Activated naive CD8-positive, alpha-beta T cell (primary cell): ENCODE results near the gene REEP2.

Source experiments
- H3K27ac Mint-ChIP-seq: one replicate; pipeline ENCODE4 v1.8.0; 2021; ENCODE audit warnings: mixed read lengths
- H3K27me3 Mint-ChIP-seq: one replicate; pipeline ENCODE4 v1.8.0; 2021; ENCODE audit warnings: mixed read lengths
- H3K36me3 Mint-ChIP-seq: one replicate; pipeline ENCODE4 v1.8.0; 2021; ENCODE audit warnings: mixed read lengths
- H3K4me1 Mint-ChIP-seq: one replicate; pipeline ENCODE4 v1.8.0; 2021; ENCODE audit warnings: low read depth, mixed read lengths
- H3K4me3 Mint-ChIP-seq: one replicate; pipeline ENCODE4 v1.8.0; 2021; ENCODE audit warnings: mild to moderate bottlenecking, mixed read lengths
- H3K9me3 Mint-ChIP-seq: one replicate; pipeline ENCODE4 v1.8.0; 2021; ENCODE audit warnings: low read depth, mixed read lengths

The REEP2 gene

GRCh38 chr5:138444078-138444773 is 5.4 kb downstream of the REEP2 start:
- Mint-ChIP-seq H3K4me1 (peaks cover 8% of the 10 kb centered on the region), H3K4me3 (no peak overlapping the region), H3K9me3 (no peaks in the 10 kb centered on the region), H3K36me3 (no peaks in the 10 kb centered on the region), H3K27me3 (no peaks in the 10 kb centered on the region), H3K27ac (no peak overlapping the region)

GRCh38 chr5:138444774-138445546 is 6.1 kb downstream of the REEP2 start:
- Mint-ChIP-seq H3K4me3 (no peak overlapping the region), H3K9me3 (no peaks in the 10 kb centered on the region), H3K27ac (no peak overlapping the region), H3K4me1 (peaks cover 6% of the 10 kb centered on the region), H3K27me3 (no peaks in the 10 kb centered on the region), H3K36me3 (no peaks in the 10 kb centered on the region)

- no peak overlapping the region for H3K4me3 Mint-ChIP-seq
- no peaks in the 10 kb centered on the region for H3K36me3 Mint-ChIP-seq
- no peak overlapping the region for H3K27ac Mint-ChIP-seq
- peaks cover 7% of the 10 kb centered on the region for H3K4me1 Mint-ChIP-seq
- H3K9me3 Mint-ChIP-seq, result no peaks in the 10 kb centered on the region
- no peaks in the 10 kb centered on the region for H3K27me3 Mint-ChIP-seq
Observed at GRCh38 chr5:138445547-138446271, 6.9 kb downstream of the REEP2 start.

GRCh38 chr5:138448070-138448469 is 9.2 kb downstream of the REEP2 start:
- H3K27ac Mint-ChIP-seq, result peak overlapping the region; percentile 10
- H3K9me3 Mint-ChIP-seq, result no peaks in the 10 kb centered on the region
- H3K27me3 Mint-ChIP-seq, result no peaks in the 10 kb centered on the region
- no peaks in the 10 kb centered on the region for H3K36me3 Mint-ChIP-seq
- peaks cover 10% of the 10 kb centered on the region for H3K4me1 Mint-ChIP-seq
- H3K4me3 Mint-ChIP-seq, result no peak overlapping the region

GRCh38 chr5:138448481-138449398 is 9.9 kb downstream of the REEP2 start:
- no peaks in the 10 kb centered on the region for H3K36me3 Mint-ChIP-seq
- no peak overlapping the region for H3K27ac Mint-ChIP-seq
- peaks cover 10% of the 10 kb centered on the region for H3K4me1 Mint-ChIP-seq
- no peaks in the 10 kb centered on the region for H3K9me3 Mint-ChIP-seq
- no peak overlapping the region for H3K4me3 Mint-ChIP-seq
- H3K27me3 Mint-ChIP-seq, result no peaks in the 10 kb centered on the region

- Mint-ChIP-seq H3K27ac (no peak overlapping the region), H3K9me3 (no peaks in the 10 kb centered on the region), H3K4me1 (peaks cover 10% of the 10 kb centered on the region), H3K4me3 (peak overlapping the region; percentile 17), H3K36me3 (no peaks in the 10 kb centered on the region), H3K27me3 (no peaks in the 10 kb centered on the region)
Observed at GRCh38 chr5:138449501-138450239, 10.8 kb downstream of the REEP2 start.

GRCh38 chr5:138450971-138451370 is 12.1 kb downstream of the REEP2 start:
- Mint-ChIP-seq H3K27ac (no peak overlapping the region), H3K36me3 (no peaks in the 10 kb centered on the region), H3K9me3 (no peaks in the 10 kb centered on the region), H3K4me3 (no peak overlapping the region), H3K27me3 (no peaks in the 10 kb centered on the region), H3K4me1 (peaks cover 10% of the 10 kb centered on the region)

- Mint-ChIP-seq H3K9me3 (no peaks in the 10 kb centered on the region), H3K4me1 (peaks cover 14% of the 10 kb centered on the region), H3K27ac (no peak overlapping the region), H3K27me3 (no peaks in the 10 kb centered on the region), H3K36me3 (no peaks in the 10 kb centered on the region), H3K4me3 (no peak overlapping the region)
Observed at GRCh38 chr5:138452720-138453119, 13.9 kb downstream of the REEP2 start.

GRCh38 chr5:138453590-138453989 is 14.7 kb downstream of the REEP2 start:
- Mint-ChIP-seq H3K4me3 (no peak overlapping the region), H3K27me3 (no peaks in the 10 kb centered on the region), H3K27ac (no peak overlapping the region), H3K4me1 (peaks cover 21% of the 10 kb centered on the region), H3K36me3 (no peaks in the 10 kb centered on the region), H3K9me3 (no peaks in the 10 kb centered on the region)

- Mint-ChIP-seq H3K4me1 (peaks cover 25% of the 10 kb centered on the region), H3K27ac (no peak overlapping the region), H3K27me3 (no peaks in the 10 kb centered on the region), H3K9me3 (no peaks in the 10 kb centered on the region), H3K36me3 (no peaks in the 10 kb centered on the region), H3K4me3 (no peak overlapping the region)
Observed at GRCh38 chr5:138454121-138454520, 15.3 kb downstream of the REEP2 start.

- Mint-ChIP-seq H3K4me1 (peaks cover 32% of the 10 kb centered on the region), H3K27me3 (no peaks in the 10 kb centered on the region), H3K9me3 (no peaks in the 10 kb centered on the region), H3K27ac (no peak overlapping the region), H3K36me3 (no peaks in the 10 kb centered on the region), H3K4me3 (no peak overlapping the region)
Observed at GRCh38 chr5:138455232-138455930, 16.5 kb downstream of the REEP2 start.

GRCh38 chr5:138457531-138458275 is 18.8 kb downstream of the REEP2 start:
- Mint-ChIP-seq H3K4me1 (peaks cover 39% of the 10 kb centered on the region), H3K4me3 (peak overlapping the region; percentile 78), H3K27ac (peak overlapping the region; percentile 90), H3K9me3 (no peaks in the 10 kb centered on the region), H3K36me3 (no peaks in the 10 kb centered on the region), H3K27me3 (no peaks in the 10 kb centered on the region)

GRCh38 chr5:138458384-138458783 is 19.5 kb downstream of the REEP2 start:
- H3K4me3 Mint-ChIP-seq, result no peak overlapping the region
- peak overlapping the region; percentile 100 for H3K27ac Mint-ChIP-seq
- no peaks in the 10 kb centered on the region for H3K36me3 Mint-ChIP-seq
- no peaks in the 10 kb centered on the region for H3K27me3 Mint-ChIP-seq
- no peaks in the 10 kb centered on the region for H3K9me3 Mint-ChIP-seq
- peaks cover 39% of the 10 kb centered on the region for H3K4me1 Mint-ChIP-seq
